ENCODE data around the gene MAP4K4. TPM values are rescaled to one million over a fixed set of nuclear protein-coding genes. Genes with fewer than 3 reads are reported as not detected.
"Not testable (repeated sequence)": the region's sequence is repeated elsewhere in the genome, so short reads cannot be mapped to it uniquely, and the experiment has no call there.

The MAP4K4 gene
- total and polyA plus RNA-seq, 7 experiments from 2014 or later, result 13.6 to 138 (median 121) TPM

GRCh38 chr2:101743288-101743687 lies 45.8 kb downstream of the MAP4K4 start:
- ChIA-PET CTCF (interaction anchor here (0.9 kb wide), 1 partner anchor 37 kb away, joined by 3 read pairs; no protein-coding TSS in a partner anchor), POLR2A (interaction anchor here (0.6 kb wide), 1 partner anchor 71 kb away, joined by 3 read pairs; no protein-coding TSS in a partner anchor)
- Mint-ChIP-seq H3K9me3 (no peaks in the 10 kb centered on the region), H3K4me3 (peak overlapping the region; percentile 2 to 72 (median 60)), H3K36me3 (peaks cover 0 to 4% (median under 1%) of the 10 kb centered on the region in 5 donors), H3K27me3 (no peaks in the 10 kb centered on the region), H3K27ac (peak overlapping the region; percentile 3 to 90 (median 74)), H3K4me1 (peaks cover 60 to 98% (median 94%) of the 10 kb centered on the region in 7 donors)
- H3K27ac ChIP-seq (ENCODE audit: low read depth, low read length), result peak overlapping the region; percentile 38
- no peaks in the 10 kb centered on the region for H3K27me3 ChIP-seq (ENCODE audit: control insufficient read depth in 2 of 2, insufficient read depth in 2 of 2, low read length in 2 of 2)
- H3K4me1 ChIP-seq (ENCODE audit: control insufficient read depth in 2 of 2, insufficient read depth in 2 of 2, low read length in 2 of 2), result peaks cover 20 to 49% of the 10 kb centered on the region in 2 donors
- intact Hi-C loops (cut with micrococcal nuclease), result loop anchor here in 1 of 2 donors (5.0 kb wide), 1 partner anchor 34 kb away; no protein-coding TSS in a partner anchor
- H3K9me3 ChIP-seq (ENCODE audit: control insufficient read depth in 2 of 3, low read length in 3 of 3), result no peaks in the 10 kb centered on the region
- DNase-seq (peak in 1 of 9 donors; percentile 27), ATAC-seq (no peak)
- H3K4me3 ChIP-seq (ENCODE audit: low read length), result no peak overlapping the region
- H3K36me3 ChIP-seq (ENCODE audit: control insufficient read depth in 2 of 3, insufficient read depth in 3 of 3, low read length in 3 of 3), result no peaks in the 10 kb centered on the region

DNA sequence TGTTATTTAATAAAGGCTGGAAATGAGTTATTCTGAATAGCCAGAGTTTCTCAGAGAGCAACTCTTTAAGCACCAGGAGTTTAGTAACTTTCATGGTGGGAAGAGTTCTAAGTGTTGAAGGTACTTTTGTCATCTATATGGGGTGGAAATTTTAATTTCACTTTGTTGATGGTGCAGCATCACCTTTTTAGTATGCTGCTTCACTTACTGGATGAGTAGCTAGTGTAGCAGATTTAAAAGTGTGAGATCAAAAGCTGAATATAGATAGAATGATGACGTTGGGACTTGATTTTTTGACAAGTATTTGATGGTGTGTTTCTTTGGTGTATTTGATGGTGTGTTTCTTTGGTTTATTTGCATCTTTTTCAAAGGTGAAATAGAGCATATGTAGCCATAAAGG lies 47.3 kb downstream of the MAP4K4 start:
- intact Hi-C loops (cut with micrococcal nuclease), result loop anchor here in 1 of 2 donors (5.0 kb wide), 1 partner anchor 32 kb away; no protein-coding TSS in a partner anchor
- no peaks in the 10 kb centered on the region for H3K27me3 Mint-ChIP-seq
- peaks cover 55 to 86% (median 82%) of the 10 kb centered on the region in 7 donors for H3K4me1 Mint-ChIP-seq
- Histone ChIP-seq H3K36me3 (ENCODE audit: control insufficient read depth in 2 of 3, insufficient read depth in 3 of 3, low read length in 3 of 3) (no peaks in the 10 kb centered on the region), H3K9me3 (ENCODE audit: control insufficient read depth in 2 of 3, low read length in 3 of 3) (no peaks in the 10 kb centered on the region), H3K27ac (ENCODE audit: low read depth, low read length) (no peak overlapping the region), H3K4me1 (ENCODE audit: control insufficient read depth in 2 of 2, insufficient read depth in 2 of 2, low read length in 2 of 2) (peaks cover 16 to 45% of the 10 kb centered on the region in 2 donors), H3K27me3 (ENCODE audit: control insufficient read depth in 2 of 2, insufficient read depth in 2 of 2, low read length in 2 of 2) (no peaks in the 10 kb centered on the region), H3K4me3 (ENCODE audit: low read length) (no peak overlapping the region)
- H3K36me3 Mint-ChIP-seq, result peaks cover 0 to 6% (median 3%) of the 10 kb centered on the region in 5 donors
- ChIA-PET CTCF (interaction anchor here (1.0 kb wide), 1 partner anchor 55 kb away, joined by 3 read pairs; no protein-coding TSS in a partner anchor), POLR2A (interaction anchor here (0.6 to 1.4 kb wide), 8 partner anchors 8 to 55 kb away, joined by 3 to 6 read pairs (median 3); no protein-coding TSS in a partner anchor)
- ATAC-seq (peak; percentile 40), DNase-seq (peak in 2 of 9 donors; percentile 17 to 28)
- H3K9me3 Mint-ChIP-seq, result no peaks in the 10 kb centered on the region
- H3K4me3 Mint-ChIP-seq, result peak overlapping the region in 8 of 10 donors; percentile 2 to 72 (median 57)
- H3K27ac Mint-ChIP-seq, result peak overlapping the region in 8 of 9 donors; percentile 30 to 90 (median 76)

DNA sequence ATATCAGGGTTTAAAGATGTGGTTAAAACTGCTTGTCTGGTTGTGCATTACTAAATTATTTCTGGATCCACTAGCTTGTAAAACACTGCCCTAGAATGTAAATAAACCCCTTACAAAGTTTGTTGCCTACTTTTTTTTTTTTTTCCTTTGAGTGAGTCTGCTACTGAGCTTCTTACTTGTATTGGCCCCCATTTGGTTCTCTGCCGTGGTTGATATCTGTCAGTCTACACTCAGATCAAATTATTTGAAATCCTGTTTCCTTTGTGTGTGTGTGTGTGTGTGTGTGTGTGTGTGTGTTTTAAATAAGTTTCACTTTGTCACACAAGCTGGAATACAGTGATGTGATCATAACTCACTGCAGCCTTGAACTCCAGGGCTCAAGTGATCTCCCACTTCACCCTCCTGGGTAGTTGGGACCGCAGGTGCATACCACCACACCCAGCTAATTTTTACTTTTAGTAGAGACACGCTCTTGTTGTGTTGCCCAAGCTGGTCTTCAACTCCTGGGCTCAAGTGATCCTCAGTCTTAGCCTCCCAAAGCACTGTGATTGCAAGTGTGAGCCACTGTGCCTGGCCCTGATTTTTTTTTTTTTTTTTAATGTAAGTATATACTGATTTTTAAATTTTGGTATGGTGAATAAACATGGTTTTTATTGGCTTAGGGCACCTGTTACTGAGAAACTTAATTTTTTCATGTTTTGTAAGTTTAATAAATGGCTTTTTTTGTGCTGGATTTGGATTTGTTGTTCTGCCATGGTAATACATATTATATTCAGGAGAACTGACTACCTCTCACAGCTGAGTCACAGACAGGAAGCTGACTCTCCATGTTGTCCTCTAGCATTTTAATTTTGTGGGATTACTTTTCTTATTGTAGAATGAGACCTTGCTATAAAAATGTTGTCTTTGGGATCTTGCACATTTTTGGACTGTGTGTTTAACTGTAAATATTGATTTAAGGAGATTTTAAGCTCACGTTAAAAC lies 48.5 kb downstream of the MAP4K4 start:
- no peaks in the 10 kb centered on the region for H3K27me3 Mint-ChIP-seq
- intact Hi-C loops (cut with micrococcal nuclease), result no loop called here

GRCh38 chr2:101748000-101748399 lies 50.5 kb downstream of the MAP4K4 start:
- CTCF ChIA-PET, result interaction anchor here (0.6 to 1.2 kb wide), 2 partner anchors 10 to 329 kb away, joined by 3 read pairs; no protein-coding TSS in a partner anchor
- intact Hi-C loops (cut with micrococcal nuclease), result no loop called here
- DNase-seq (no peak), ATAC-seq (no peak)
- no peak overlapping the region for H3K4me3 Mint-ChIP-seq
- no peak overlapping the region for H3K4me3 ChIP-seq (ENCODE audit: low read length)
- no peaks in the 10 kb centered on the region for H3K27me3 Mint-ChIP-seq
- POLR2A ChIA-PET, result interaction anchor here (0.7 to 1.7 kb wide), 3 partner anchors 20 to 27 kb away, joined by 3 to 4 read pairs (median 4); no protein-coding TSS in a partner anchor
- H3K27ac ChIP-seq (ENCODE audit: low read depth, low read length), result no peak overlapping the region
- peaks cover 63 to 82% (median 78%) of the 10 kb centered on the region in 7 donors for H3K4me1 Mint-ChIP-seq
- no peaks in the 10 kb centered on the region for H3K27me3 ChIP-seq (ENCODE audit: control insufficient read depth in 2 of 2, insufficient read depth in 2 of 2, low read length in 2 of 2)
- H3K36me3 ChIP-seq (ENCODE audit: control insufficient read depth in 2 of 3, insufficient read depth in 3 of 3, low read length in 3 of 3), result no peaks in the 10 kb centered on the region
- peaks cover 0 to 8% (median 3%) of the 10 kb centered on the region in 5 donors for H3K36me3 Mint-ChIP-seq
- peak overlapping the region in 2 of 9 donors; percentile 56 to 90 for H3K27ac Mint-ChIP-seq
- peaks cover 15 to 44% of the 10 kb centered on the region in 2 donors for H3K4me1 ChIP-seq (ENCODE audit: control insufficient read depth in 2 of 2, insufficient read depth in 2 of 2, low read length in 2 of 2)
- no peaks in the 10 kb centered on the region for H3K9me3 ChIP-seq (ENCODE audit: control insufficient read depth in 2 of 3, low read length in 3 of 3)
- no peaks in the 10 kb centered on the region for H3K9me3 Mint-ChIP-seq

More for the DNA sequence above, 48.5 kb downstream of the MAP4K4 start:
- Mint-ChIP-seq H3K4me3 (peak overlapping the region in 9 of 10 donors; percentile 32 to 63 (median 61)), H3K27ac (peak overlapping the region in 8 of 9 donors; percentile 4 to 90 (median 61)), H3K9me3 (no peaks in the 10 kb centered on the region), H3K36me3 (peaks cover 0 to 7% (median 3%) of the 10 kb centered on the region in 5 donors), H3K4me1 (peaks cover 58 to 82% (median 76%) of the 10 kb centered on the region in 7 donors)
- Histone ChIP-seq H3K4me1 (ENCODE audit: control insufficient read depth in 2 of 2, insufficient read depth in 2 of 2, low read length in 2 of 2) (peaks cover 16 to 45% of the 10 kb centered on the region in 2 donors), H3K36me3 (ENCODE audit: control insufficient read depth in 2 of 3, insufficient read depth in 3 of 3, low read length in 3 of 3) (no peaks in the 10 kb centered on the region), H3K27me3 (ENCODE audit: control insufficient read depth in 2 of 2, insufficient read depth in 2 of 2, low read length in 2 of 2) (no peaks in the 10 kb centered on the region), H3K9me3 (ENCODE audit: control insufficient read depth in 2 of 3, low read length in 3 of 3) (no peaks in the 10 kb centered on the region), H3K27ac (ENCODE audit: low read depth, low read length) (no peak overlapping the region), H3K4me3 (ENCODE audit: low read length) (no peak overlapping the region)
- CTCF ChIA-PET, result interaction anchor here (0.7 to 1.0 kb wide), 4 partner anchors 16 to 423 kb away, joined by 3 read pairs; no protein-coding TSS in a partner anchor
- POLR2A ChIA-PET, result interaction anchor here (0.7 to 1.7 kb wide), 9 partner anchors 10 to 49 kb away, joined by 3 to 8 read pairs (median 3); partner anchors contain the start of gene MAP4K4
- ATAC-seq, result no peak
- peak in 1 of 9 donors; percentile 19 for DNase-seq

DNA sequence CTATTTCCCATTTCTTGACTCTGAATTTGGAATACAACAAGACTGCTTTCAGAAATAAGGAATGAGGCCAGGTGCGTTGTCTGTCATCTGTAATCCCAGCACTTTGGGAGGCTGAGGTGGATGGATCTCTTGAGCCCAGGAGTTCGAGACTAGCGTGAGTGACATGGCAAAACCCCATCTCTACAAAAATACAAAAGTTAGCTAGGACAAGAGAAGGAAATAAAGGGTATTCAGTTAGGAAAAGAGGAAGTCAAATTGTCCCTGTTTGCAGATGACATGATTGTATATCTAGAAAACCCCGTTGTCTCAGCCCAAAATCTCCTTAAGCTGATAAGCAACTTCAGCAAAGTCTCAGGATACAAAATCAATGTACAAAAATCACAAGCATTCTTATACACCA lies 51.0 kb downstream of the MAP4K4 start:
- H3K36me3 Mint-ChIP-seq; DNase-seq; H3K9me3 ChIP-seq (ENCODE audit: control insufficient read depth in 2 of 3, low read length in 3 of 3); H3K27ac ChIP-seq (ENCODE audit: low read depth, low read length); H3K27me3 ChIP-seq (ENCODE audit: control insufficient read depth in 2 of 2, insufficient read depth in 2 of 2, low read length in 2 of 2); ATAC-seq; H3K27me3 Mint-ChIP-seq; H3K4me3 ChIP-seq (ENCODE audit: low read length); H3K4me3 Mint-ChIP-seq; intact Hi-C loops (cut with micrococcal nuclease); H3K9me3 Mint-ChIP-seq; H3K36me3 ChIP-seq (ENCODE audit: control insufficient read depth in 2 of 3, insufficient read depth in 3 of 3, low read length in 3 of 3): not testable (repeated sequence)
- peak overlapping the region in 4 of 9 donors; percentile 45 to 90 (median 60) for H3K27ac Mint-ChIP-seq
- peaks cover 10 to 44% of the 10 kb centered on the region in 2 donors for H3K4me1 ChIP-seq (ENCODE audit: control insufficient read depth in 2 of 2, insufficient read depth in 2 of 2, low read length in 2 of 2)
- peaks cover 63 to 82% (median 78%) of the 10 kb centered on the region in 7 donors for H3K4me1 Mint-ChIP-seq
- POLR2A ChIA-PET, result interaction anchor here (1.1 to 1.7 kb wide), 2 partner anchors 20 to 21 kb away, joined by 4 read pairs; no protein-coding TSS in a partner anchor
- CTCF ChIA-PET, result interaction anchor here (1.2 kb wide), 1 partner anchor 329 kb away, joined by 3 read pairs; no protein-coding TSS in a partner anchor

GRCh38 chr2:101750688-101751087 lies 53.2 kb downstream of the MAP4K4 start:
- ATAC-seq (no peak), DNase-seq (no peak)
- Mint-ChIP-seq H3K4me3 (peak overlapping the region in 7 of 10 donors; percentile 14 to 69 (median 39)), H3K9me3 (no peaks in the 10 kb centered on the region), H3K27me3 (no peaks in the 10 kb centered on the region), H3K27ac (peak overlapping the region in 8 of 9 donors; percentile 13 to 84 (median 40)), H3K4me1 (peaks cover 67 to 82% (median 77%) of the 10 kb centered on the region in 7 donors), H3K36me3 (peaks cover 0 to 10% (median 3%) of the 10 kb centered on the region in 5 donors)
- no peaks in the 10 kb centered on the region for H3K9me3 ChIP-seq (ENCODE audit: control insufficient read depth in 2 of 3, low read length in 3 of 3)
- no peak overlapping the region for H3K27ac ChIP-seq (ENCODE audit: low read depth, low read length)
- intact Hi-C loops (cut with micrococcal nuclease), result loop anchor here in 1 of 2 donors (5.0 kb wide), 1 partner anchor 33 kb away; no protein-coding TSS in a partner anchor
- no peak overlapping the region for H3K4me3 ChIP-seq (ENCODE audit: low read length)
- H3K27me3 ChIP-seq (ENCODE audit: control insufficient read depth in 2 of 2, insufficient read depth in 2 of 2, low read length in 2 of 2), result no peaks in the 10 kb centered on the region
- CTCF ChIA-PET, result interaction anchor here (0.9 kb wide), 1 partner anchor 30 kb away, joined by 3 read pairs; no protein-coding TSS in a partner anchor
- no peaks in the 10 kb centered on the region for H3K36me3 ChIP-seq (ENCODE audit: control insufficient read depth in 2 of 3, insufficient read depth in 3 of 3, low read length in 3 of 3)
- POLR2A ChIA-PET, result interaction anchor here (0.6 to 0.7 kb wide), 2 partner anchors 34 to 55 kb away, joined by 4 read pairs; no protein-coding TSS in a partner anchor
- peaks cover 0 to 44% of the 10 kb centered on the region in 2 donors for H3K4me1 ChIP-seq (ENCODE audit: control insufficient read depth in 2 of 2, insufficient read depth in 2 of 2, low read length in 2 of 2)
